Karpas-422 (cell line): ENCODE data around the gene ZSWIM4. TPM values are rescaled to one million over a fixed set of nuclear protein-coding genes. Genes with fewer than 3 reads are reported as not detected.
A peak's percentile ranks its signal among the peaks of the same experiment; 100 is the strongest.

Experiments used
- DNase-seq: peaks from one replicate; pipeline ENCODE4 v3.0.0-alpha.2; 2015
- H2AFZ ChIP-seq: fragments of 200-600 bp; sonication (generic); 2 replicates; pipeline ENCODE4 v1.6.1; 2014; ENCODE audit warnings: antibody characterized with exemption, low read length, mixed read lengths
- H3K27ac ChIP-seq: fragments of 200-600 bp; sonication (generic); 2 replicates; pipeline ENCODE4 v1.5.1; 2014; ENCODE audit warnings: mild to moderate bottlenecking, low read length, moderate library complexity
- H3K27me3 ChIP-seq: fragments of 200-600 bp; sonication (generic); 2 replicates; pipeline ENCODE4 v1.6.1; 2014; ENCODE audit warnings: low read length, mixed read lengths
- H3K36me3 ChIP-seq: fragments of 200-600 bp; sonication (generic); 2 replicates; pipeline ENCODE4 v1.6.1; 2014; ENCODE audit warnings: low read length, mixed read lengths; ENCODE audit not compliant: insufficient read depth
- H3K4me1 ChIP-seq: fragments of 200-600 bp; sonication (generic); 2 replicates; pipeline ENCODE4 v1.6.1; 2014; ENCODE audit warnings: mild to moderate bottlenecking, low read length, mixed read lengths
- H3K4me2 ChIP-seq: fragments of 200-600 bp; sonication (generic); 2 replicates; pipeline ENCODE4 v1.6.1; 2014; ENCODE audit warnings: low read length, low read depth, mild to moderate bottlenecking; ENCODE audit not compliant: poor library complexity, severe bottlenecking
- H3K4me3 ChIP-seq: fragments of 200-600 bp; sonication (generic); 2 replicates; pipeline ENCODE4 v1.5.1; 2014; ENCODE audit warnings: mild to moderate bottlenecking, antibody characterized with exemption, low read length, mixed read lengths
- H3K79me2 ChIP-seq: fragments of 200-600 bp; sonication (generic); 2 replicates; pipeline ENCODE4 v1.6.1; 2014; ENCODE audit warnings: mild to moderate bottlenecking, low read length, mixed read lengths
- H3K9ac ChIP-seq: fragments of 200-600 bp; sonication (generic); 2 replicates; pipeline ENCODE4 v1.6.0; 2014; ENCODE audit warnings: low read length
- H3K9me2 ChIP-seq: fragments of 200-600 bp; sonication (generic), shearing (Covaris generic); replicated peaks from 2 replicates; pipeline ENCODE4 v1.6.0; 2014; ENCODE audit warnings: mild to moderate bottlenecking, low read length, moderate library complexity; ENCODE audit not compliant: insufficient read depth
- H3K9me3 ChIP-seq: fragments of 300-700, 200-600 bp; sonication (generic); 2 replicates; pipeline ENCODE4 v1.6.1; 2014; ENCODE audit warnings: low read length, mixed read lengths
- H4K20me1 ChIP-seq: fragments of 200-600 bp; sonication (generic); 2 replicates; pipeline ENCODE4 v1.6.1; 2014; ENCODE audit warnings: mild to moderate bottlenecking, antibody characterized with exemption, low read length, low read depth; ENCODE audit not compliant: insufficient read depth
- total RNA-seq: library from RNA; depleted of rRNA; stranded (reverse); fragments of >200 nt; shearing (Covaris generic); gene quantifications from 2 replicates; pipeline ENCODE4 v1.2.3, GENCODE V29; 2014; ENCODE audit warnings: low replicate concordance

The ZSWIM4 gene
- total RNA-seq, 1 experiment from 2014 or later = 7.3 TPM

GRCh38 chr19:13872695-13873389, 77.6 kb downstream of the ZSWIM4 start:
- Histone ChIP-seq H2AFZ (no peak overlapping the region), H3K36me3 (no peaks in the 10 kb centered on the region), H3K4me3 (peak overlapping the region; percentile 48; the same call in 1 of the 2 replicates), H3K27ac (no peak overlapping the region), H3K9me2 (no peaks in the 10 kb centered on the region), H3K27me3 (no peaks in the 10 kb centered on the region), H3K4me1 (no peaks in the 10 kb centered on the region), H3K9me3 (no peaks in the 10 kb centered on the region), H4K20me1 (no peaks in the 10 kb centered on the region), H3K9ac (peak overlapping the region; percentile 39; the same call in 1 of the 2 replicates), H3K79me2 (no peaks in the 10 kb centered on the region), H3K4me2 (peak overlapping the region; percentile 53)
- DNase-seq = peak; percentile 58

DNA sequence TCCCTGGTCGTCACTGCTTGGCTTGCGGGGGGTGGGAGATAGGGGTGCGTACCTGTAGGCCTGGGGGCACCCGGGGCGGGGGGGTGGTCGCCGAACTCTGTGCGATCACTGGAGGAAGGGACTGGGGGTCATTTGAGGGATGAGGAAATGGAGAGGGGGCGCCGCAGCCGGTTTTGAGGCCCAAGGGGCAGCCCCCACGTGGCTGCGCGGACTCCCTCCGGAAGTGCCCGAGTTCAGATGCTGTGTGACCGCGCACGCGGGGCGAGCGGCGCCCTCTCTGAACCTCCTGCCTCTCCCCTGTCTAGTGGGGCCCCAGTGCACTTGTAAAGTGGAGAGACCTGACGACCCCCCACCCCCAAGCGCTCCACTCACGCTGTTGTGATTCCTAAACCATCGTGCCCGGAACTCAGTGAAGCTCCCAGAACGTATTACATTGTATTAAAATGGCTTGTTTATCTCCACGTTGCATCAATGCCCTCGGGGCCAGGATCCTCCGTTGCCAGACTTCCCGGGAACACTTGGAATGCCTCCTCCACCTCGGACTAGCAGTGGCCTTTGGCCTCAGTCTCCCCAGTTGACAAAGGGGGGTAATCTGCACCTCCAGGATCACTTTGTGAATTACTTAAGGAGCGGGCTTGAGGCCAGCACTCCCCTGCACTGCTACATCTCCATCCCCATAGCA, 78.7 kb downstream of the ZSWIM4 start:
- Histone ChIP-seq H4K20me1 (no peaks in the 10 kb centered on the region), H3K36me3 (no peaks in the 10 kb centered on the region), H2AFZ (no peak overlapping the region), H3K4me2 (no peak overlapping the region), H3K9ac (no peak overlapping the region), H3K9me2 (no peaks in the 10 kb centered on the region), H3K9me3 (no peaks in the 10 kb centered on the region), H3K27me3 (no peaks in the 10 kb centered on the region), H3K4me1 (no peaks in the 10 kb centered on the region), H3K27ac (no peak overlapping the region), H3K79me2 (no peaks in the 10 kb centered on the region), H3K4me3 (no peak overlapping the region)
- DNase-seq = no peak

GRCh38 chr19:13875824-13876223, 80.6 kb downstream of the ZSWIM4 start:
- Histone ChIP-seq H3K79me2 (no peaks in the 10 kb centered on the region), H3K4me2 (no peak overlapping the region), H2AFZ (no peak overlapping the region), H3K9ac (no peak overlapping the region), H3K4me1 (peaks cover 5% of the 10 kb centered on the region), H3K9me3 (no peaks in the 10 kb centered on the region), H3K4me3 (no peak overlapping the region), H4K20me1 (no peaks in the 10 kb centered on the region), H3K27ac (no peak overlapping the region), H3K27me3 (no peaks in the 10 kb centered on the region), H3K9me2 (no peaks in the 10 kb centered on the region), H3K36me3 (no peaks in the 10 kb centered on the region)
- no peak for DNase-seq

- no peaks in the 10 kb centered on the region for H3K9me2 ChIP-seq
- H4K20me1 ChIP-seq = no peaks in the 10 kb centered on the region
- H3K79me2 ChIP-seq = no peaks in the 10 kb centered on the region
- no peaks in the 10 kb centered on the region for H3K36me3 ChIP-seq
- H3K9me3 ChIP-seq = no peaks in the 10 kb centered on the region
- no peak within 1 kb of the TSS for H3K9ac ChIP-seq
- peaks cover 5% of the 10 kb centered on the region for H3K4me1 ChIP-seq
- no peak within 1 kb of the TSS for H2AFZ ChIP-seq
- no peaks in the 10 kb centered on the region for H3K27me3 ChIP-seq
- DNase-seq = no peak
- no peak within 1 kb of the TSS for H3K27ac ChIP-seq
- no peak within 1 kb of the TSS for H3K4me3 ChIP-seq
- H3K4me2 ChIP-seq = no peak within 1 kb of the TSS
These were observed 81.6 kb downstream of the ZSWIM4 start, which contains the start of gene NANOS3 for GRCh38 chr19:13876834-13877233. Gene NANOS3 (plus strand): TSS chr19:13877134. CDS start chr19:13877249, 115 bp downstream.

- no peak overlapping the region for H2AFZ ChIP-seq
- H3K4me1 ChIP-seq = peaks cover 5% of the 10 kb centered on the region
- no peaks in the 10 kb centered on the region for H4K20me1 ChIP-seq
- H3K27ac ChIP-seq = no peak overlapping the region
- no peaks in the 10 kb centered on the region for H3K9me2 ChIP-seq
- no peaks in the 10 kb centered on the region for H3K9me3 ChIP-seq
- no peak overlapping the region for H3K9ac ChIP-seq
- H3K36me3 ChIP-seq = no peaks in the 10 kb centered on the region
- no peak for DNase-seq
- H3K79me2 ChIP-seq = no peaks in the 10 kb centered on the region
- no peaks in the 10 kb centered on the region for H3K27me3 ChIP-seq
- H3K4me3 ChIP-seq = no peak overlapping the region
- H3K4me2 ChIP-seq = no peak overlapping the region
These were observed 82.1 kb downstream of the ZSWIM4 start for GRCh38 chr19:13877303-13877702.

- Histone ChIP-seq H4K20me1 (no peaks in the 10 kb centered on the region), H2AFZ (peak overlapping the region; percentile 22; the same call in 1 of the 2 replicates), H3K9me2 (no peaks in the 10 kb centered on the region), H3K9me3 (no peaks in the 10 kb centered on the region), H3K4me3 (peak overlapping the region; percentile 8; the same call in 1 of the 2 replicates), H3K27ac (no peak overlapping the region), H3K27me3 (no peaks in the 10 kb centered on the region), H3K36me3 (no peaks in the 10 kb centered on the region), H3K79me2 (no peaks in the 10 kb centered on the region), H3K4me2 (peak overlapping the region; percentile 34), H3K4me1 (peaks cover 5% of the 10 kb centered on the region), H3K9ac (peak overlapping the region; percentile 9; the same call in 1 of the 2 replicates)
- peak; percentile 97 for DNase-seq
These were observed 85.1 kb downstream of the ZSWIM4 start for GRCh38 chr19:13880059-13881043.

DNA sequence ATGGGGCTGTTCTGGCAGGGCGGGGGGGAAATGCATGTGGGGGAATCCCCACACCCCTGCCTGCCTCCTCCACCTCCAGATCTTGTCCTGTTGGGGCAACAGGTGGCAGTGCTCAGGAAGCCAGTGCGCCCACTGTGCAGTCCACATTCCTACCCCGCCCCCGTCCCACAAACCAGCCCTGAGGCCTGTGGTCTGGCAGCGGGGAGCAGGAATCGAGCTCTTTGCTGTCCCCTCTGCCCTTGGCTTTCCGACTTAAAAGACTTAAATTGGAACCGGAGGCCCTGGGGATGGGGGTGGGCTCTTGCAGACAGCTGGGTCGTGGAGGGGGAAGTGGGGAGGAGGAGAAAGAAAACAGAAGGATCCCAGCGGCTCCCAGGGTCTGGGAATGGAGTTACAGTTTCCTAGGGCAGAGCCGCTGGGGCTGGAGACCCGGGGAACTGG, 86.0 kb downstream of the ZSWIM4 start:
- H3K9me3 ChIP-seq = no peaks in the 10 kb centered on the region
- no peaks in the 10 kb centered on the region for H3K27me3 ChIP-seq
- H3K36me3 ChIP-seq = no peaks in the 10 kb centered on the region
- no peaks in the 10 kb centered on the region for H3K79me2 ChIP-seq
- H3K9ac ChIP-seq = no peak overlapping the region
- no peak overlapping the region for H3K4me2 ChIP-seq
- H4K20me1 ChIP-seq = no peaks in the 10 kb centered on the region
- H3K4me3 ChIP-seq = no peak overlapping the region
- no peak overlapping the region for H2AFZ ChIP-seq
- peaks cover 5% of the 10 kb centered on the region for H3K4me1 ChIP-seq
- H3K9me2 ChIP-seq = no peaks in the 10 kb centered on the region
- DNase-seq = peak; percentile 45
- H3K27ac ChIP-seq = no peak overlapping the region
